Hematopoietic multipotent progenitor cell treated with erythropoietin and hydrocortisone succinate and interleukin-3 and kit ligand, for 17 days (in vitro differentiated cells): ENCODE data around the gene SRM.
A peak's percentile ranks its signal among the peaks of the same experiment; 100 is the strongest.

Source experiments
- DNase-seq: peaks from one replicate; pipeline ENCODE4 v3.0.0-alpha.2; 2015; ENCODE audit warnings: low spot score

Gene SRM

DNA sequence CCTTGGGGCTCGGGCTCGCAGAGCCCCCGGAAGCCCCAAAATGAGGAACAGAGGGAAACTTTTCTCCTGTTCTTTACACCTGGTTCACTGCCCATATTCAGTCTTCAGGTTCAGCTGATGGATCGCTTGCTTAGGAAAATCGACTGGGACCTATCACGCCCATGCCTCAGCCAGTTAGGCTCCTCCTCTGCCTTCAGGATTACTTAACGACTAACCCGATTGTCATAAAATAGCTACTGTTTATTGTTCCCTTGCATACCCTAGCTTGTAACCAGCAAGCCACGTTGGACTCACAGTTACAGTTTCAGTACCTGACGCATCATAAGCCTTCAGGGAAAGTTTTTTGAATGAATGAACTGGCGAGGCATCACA, 46.7 kb downstream of the SRM start:
- no peak for DNase-seq

DNA sequence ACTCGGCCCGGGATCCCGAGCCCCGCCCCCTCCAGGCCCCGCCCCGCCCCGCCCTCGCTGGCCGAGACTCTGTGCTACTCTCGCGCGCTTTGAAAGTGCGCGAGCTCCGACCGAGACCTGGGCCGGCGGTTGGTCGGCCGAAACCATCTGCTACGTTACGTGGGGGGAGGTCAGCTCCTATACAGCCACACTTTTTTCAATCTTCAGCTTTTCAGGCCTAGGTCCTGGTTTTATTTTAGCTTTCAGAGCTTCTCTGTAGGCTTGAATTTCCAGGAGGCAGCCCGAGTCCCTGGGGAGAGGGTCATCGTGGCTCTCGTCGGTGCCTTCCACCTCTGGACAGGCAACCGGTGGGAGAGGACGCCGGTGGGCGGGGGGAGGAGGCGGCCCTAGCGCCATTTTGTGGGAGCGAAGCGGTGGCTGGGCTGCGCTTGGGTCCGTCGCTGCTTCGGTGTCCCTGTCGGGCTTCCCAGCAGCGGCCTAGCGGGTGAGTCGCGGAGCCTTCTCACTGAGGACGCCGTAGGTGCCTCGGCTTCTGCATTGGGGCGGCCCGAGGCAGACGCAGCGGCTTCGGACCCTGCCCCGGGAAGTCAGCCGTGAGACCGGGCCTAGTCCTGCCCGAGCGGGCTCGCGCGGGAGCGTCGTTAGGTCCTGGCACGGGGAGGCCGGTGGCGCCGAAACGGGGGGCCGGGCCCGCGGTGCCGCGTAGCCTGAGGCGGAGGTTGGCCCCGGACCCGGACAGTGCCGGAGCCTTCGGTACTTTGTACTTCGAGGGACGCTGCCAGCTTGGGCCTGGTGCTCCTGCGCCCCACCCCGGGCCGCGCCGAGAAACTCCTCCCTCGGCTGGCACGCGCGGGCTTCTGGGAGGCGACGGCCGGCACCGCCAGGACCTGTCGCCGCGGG, 47.3 kb downstream of the SRM start, which contains the start of gene TARDBP:
Gene TARDBP (plus strand): TSS at position 395 of the 900 bp plus-strand sequence. CDS start 1,074 bp downstream, outside the sequence.
- peak; percentile 93 for DNase-seq
